RWPE2 (cell line): ENCODE data around the gene UST.

Source experiments
- ATAC-seq: fragments of 200-7000 bp; cut with Tn5 transposase; 3 replicates; pipeline ENCODE4 v1.9.1; 2021; ENCODE audit warnings: low read depth
- DNase-seq: peaks from one replicate; pipeline ENCODE4 v3.0.0-alpha.2; 2020; ENCODE audit warnings: low spot score
- H3K27ac ChIP-seq: fragments of 450-650 bp; 2 replicates; pipeline ENCODE4 v1.5.1; 2017; ENCODE audit warnings: mild to moderate bottlenecking; ENCODE audit not compliant: poor library complexity, severe bottlenecking
- H3K27me3 ChIP-seq: fragments of 250-450 bp; sonication (Bioruptor Pico); 2 replicates; pipeline ENCODE4 v1.5.1; 2021; ENCODE audit warnings: mild to moderate bottlenecking, moderate library complexity; ENCODE audit not compliant: insufficient read depth, poor library complexity, severe bottlenecking
- H3K36me3 ChIP-seq: fragments of 250-450 bp; sonication (Bioruptor Pico); 2 replicates; pipeline ENCODE4 v1.5.1; 2020; ENCODE audit warnings: low read depth, mild to moderate bottlenecking, moderate library complexity
- H3K4me1 ChIP-seq: fragments of 250-450 bp; sonication (Bioruptor Pico); 2 replicates; pipeline ENCODE4 v1.5.1; 2021; ENCODE audit warnings: mild to moderate bottlenecking, moderate library complexity; ENCODE audit not compliant: insufficient read depth, poor library complexity, severe bottlenecking
- H3K4me3 ChIP-seq: fragments of 250-450 bp; sonication (Bioruptor Pico); 2 replicates; pipeline ENCODE4 v1.5.1; 2021; ENCODE audit warnings: mild to moderate bottlenecking, moderate library complexity; ENCODE audit not compliant: severe bottlenecking
- H3K9me3 ChIP-seq: fragments of 250-450 bp; sonication (Bioruptor Pico); 2 replicates; pipeline ENCODE4 v1.5.1; 2021; ENCODE audit warnings: mild to moderate bottlenecking, moderate library complexity; ENCODE audit not compliant: severe bottlenecking
- TF ChIP-seq, protein P1 (sequence below): fragments of 450-650 bp; IDR thresholded peaks from one replicate; pipeline ENCODE4 v1.5.1; 2017; ENCODE audit warnings: mild to moderate bottlenecking, moderate library complexity; ENCODE audit not compliant: poor library complexity, severe bottlenecking

Gene UST

DNA sequence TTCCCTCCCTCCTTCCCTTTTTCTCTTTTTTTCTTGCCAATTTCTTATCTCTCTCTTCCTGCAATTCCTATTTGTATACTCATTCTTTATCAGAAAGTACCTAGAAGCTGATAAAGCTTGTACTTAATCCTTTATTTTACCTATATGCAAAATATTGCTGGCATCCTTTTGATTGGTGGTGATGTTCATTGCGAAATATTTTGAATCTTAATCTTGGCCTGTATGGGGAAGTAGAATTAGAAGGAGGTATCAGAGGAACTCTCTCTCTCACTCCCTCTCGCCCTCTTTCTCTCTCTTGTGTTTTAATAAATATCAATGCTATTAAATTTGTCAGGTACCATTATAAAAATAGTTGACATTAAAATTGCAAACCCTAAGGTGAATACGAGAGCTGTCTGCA lies 52.8 kb downstream of the UST start:
- H3K4me3 ChIP-seq: no peak overlapping the region
- ATAC-seq (no peak), DNase-seq (no peak)

DNA sequence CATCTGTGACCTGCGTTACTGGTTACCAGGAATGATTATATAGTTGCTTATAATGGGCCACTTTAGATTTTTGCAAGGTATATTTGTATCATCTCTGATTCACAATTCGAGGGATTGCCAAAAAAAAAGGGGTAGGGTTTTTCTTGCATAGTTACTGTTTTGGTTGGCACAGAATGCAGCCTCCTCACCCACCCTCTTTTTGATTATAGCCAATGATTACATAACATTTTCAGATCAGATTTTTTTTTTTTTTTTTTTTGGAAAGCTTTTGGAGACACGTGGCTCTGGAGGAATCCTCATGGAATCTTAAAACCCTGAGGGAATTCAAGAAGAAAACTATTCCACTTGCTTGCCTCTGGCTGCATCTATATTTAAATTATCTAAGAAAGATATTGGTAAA lies 53.7 kb downstream of the UST start:
- no peaks in the 10 kb centered on the region for H3K9me3 ChIP-seq
- TF ChIP-seq, protein P1, sequence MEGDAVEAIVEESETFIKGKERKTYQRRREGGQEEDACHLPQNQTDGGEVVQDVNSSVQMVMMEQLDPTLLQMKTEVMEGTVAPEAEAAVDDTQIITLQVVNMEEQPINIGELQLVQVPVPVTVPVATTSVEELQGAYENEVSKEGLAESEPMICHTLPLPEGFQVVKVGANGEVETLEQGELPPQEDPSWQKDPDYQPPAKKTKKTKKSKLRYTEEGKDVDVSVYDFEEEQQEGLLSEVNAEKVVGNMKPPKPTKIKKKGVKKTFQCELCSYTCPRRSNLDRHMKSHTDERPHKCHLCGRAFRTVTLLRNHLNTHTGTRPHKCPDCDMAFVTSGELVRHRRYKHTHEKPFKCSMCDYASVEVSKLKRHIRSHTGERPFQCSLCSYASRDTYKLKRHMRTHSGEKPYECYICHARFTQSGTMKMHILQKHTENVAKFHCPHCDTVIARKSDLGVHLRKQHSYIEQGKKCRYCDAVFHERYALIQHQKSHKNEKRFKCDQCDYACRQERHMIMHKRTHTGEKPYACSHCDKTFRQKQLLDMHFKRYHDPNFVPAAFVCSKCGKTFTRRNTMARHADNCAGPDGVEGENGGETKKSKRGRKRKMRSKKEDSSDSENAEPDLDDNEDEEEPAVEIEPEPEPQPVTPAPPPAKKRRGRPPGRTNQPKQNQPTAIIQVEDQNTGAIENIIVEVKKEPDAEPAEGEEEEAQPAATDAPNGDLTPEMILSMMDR: no peak
- H3K27ac ChIP-seq: no peak overlapping the region
- H3K27me3 ChIP-seq: no peaks in the 10 kb centered on the region
- H3K36me3 ChIP-seq: no peaks in the 10 kb centered on the region
- ATAC-seq (peak; percentile 31; the same call in 1 of the 3 replicates), DNase-seq (no peak)
- H3K4me3 ChIP-seq: no peak overlapping the region
- H3K4me1 ChIP-seq: peaks cover 7% of the 10 kb centered on the region

More for the DNA sequence above, 52.8 kb downstream of the UST start:
- no peaks in the 10 kb centered on the region for H3K4me1 ChIP-seq
- no peak overlapping the region for H3K27ac ChIP-seq
- H3K36me3 ChIP-seq: no peaks in the 10 kb centered on the region
- TF ChIP-seq, protein P1: no peak
- H3K9me3 ChIP-seq: no peaks in the 10 kb centered on the region
- no peaks in the 10 kb centered on the region for H3K27me3 ChIP-seq

DNA sequence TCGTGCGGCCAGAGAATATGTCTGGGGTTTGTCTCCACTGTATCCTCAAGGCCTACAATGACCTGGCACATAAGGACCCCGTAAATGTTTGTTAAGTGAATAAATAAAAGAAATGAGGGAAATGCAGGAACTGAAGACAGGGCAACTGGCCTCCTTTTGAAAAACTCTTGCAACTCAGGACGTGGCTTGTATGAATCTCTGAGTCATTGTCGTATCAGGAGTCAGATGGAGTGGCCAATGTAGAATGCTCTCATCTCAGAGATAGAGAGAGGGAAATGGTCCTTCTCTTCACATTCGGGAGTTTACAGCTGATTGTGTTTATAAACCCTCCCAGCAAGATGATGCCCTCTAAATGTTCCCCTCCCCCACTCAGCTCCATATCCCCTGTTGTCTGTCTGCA lies 57.1 kb downstream of the UST start:
- DNase-seq: no peak
- TF ChIP-seq, protein P1: no peak

DNA sequence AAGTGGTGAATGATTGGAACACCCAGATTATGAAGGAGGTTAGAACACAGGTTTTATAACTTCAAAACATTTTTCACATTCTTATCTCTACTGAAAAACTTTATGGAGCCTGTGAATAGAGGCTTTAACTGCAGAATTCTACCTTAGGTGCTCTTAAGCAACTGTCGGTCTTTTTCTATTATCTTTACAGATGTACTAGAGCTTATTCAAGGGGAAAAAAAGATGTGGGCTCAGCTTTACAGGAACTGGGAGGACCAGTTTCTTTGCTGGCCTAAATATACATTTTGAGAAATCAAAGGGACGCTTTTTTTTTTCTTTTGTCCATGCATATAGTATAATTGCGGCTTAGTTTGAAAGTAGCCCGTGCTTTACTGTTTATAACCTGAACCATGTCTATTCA lies 58.9 kb downstream of the UST start:
- H3K4me1 ChIP-seq: peaks cover 15% of the 10 kb centered on the region
- TF ChIP-seq, protein P1: no peak
- H3K36me3 ChIP-seq: no peaks in the 10 kb centered on the region
- H3K27me3 ChIP-seq: no peaks in the 10 kb centered on the region
- no peak overlapping the region for H3K4me3 ChIP-seq
- ATAC-seq (no peak), DNase-seq (no peak)
- H3K27ac ChIP-seq: no peak overlapping the region
- no peaks in the 10 kb centered on the region for H3K9me3 ChIP-seq

More for the DNA sequence above, 57.1 kb downstream of the UST start:
- ATAC-seq: no peak; the same call in 2 of the 3 replicates
- no peaks in the 10 kb centered on the region for H3K9me3 ChIP-seq
- H3K4me1 ChIP-seq: peaks cover 7% of the 10 kb centered on the region
- H3K36me3 ChIP-seq: no peaks in the 10 kb centered on the region
- no peak overlapping the region for H3K4me3 ChIP-seq
- H3K27ac ChIP-seq: no peak overlapping the region
- H3K27me3 ChIP-seq: no peaks in the 10 kb centered on the region

DNA sequence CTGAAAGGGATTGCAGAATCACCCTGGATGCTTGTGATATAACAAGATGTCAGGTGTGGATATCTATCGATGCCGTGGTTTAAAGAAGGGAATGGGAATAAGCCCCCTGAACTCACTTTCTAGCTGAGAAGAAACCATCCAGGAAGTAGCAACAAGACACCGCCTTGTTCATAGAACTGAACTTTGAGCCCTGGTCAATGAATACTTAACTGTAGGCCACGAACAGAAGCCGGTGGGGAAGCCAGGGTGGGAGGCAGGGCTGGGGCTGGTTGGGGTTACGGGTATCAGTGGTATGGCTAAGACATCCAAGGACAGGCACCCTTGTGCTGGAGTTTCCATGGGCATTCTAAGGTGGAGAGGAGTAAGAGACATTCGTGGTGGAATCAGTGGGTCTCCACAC lies 61.0 kb downstream of the UST start:
- H3K36me3 ChIP-seq: no peaks in the 10 kb centered on the region
- ATAC-seq: no peak
- H3K27ac ChIP-seq: no peak overlapping the region
- no peak overlapping the region for H3K4me3 ChIP-seq
- H3K9me3 ChIP-seq: no peaks in the 10 kb centered on the region
- TF ChIP-seq, protein P1: no peak
- H3K27me3 ChIP-seq: no peaks in the 10 kb centered on the region
- H3K4me1 ChIP-seq: peaks cover 15% of the 10 kb centered on the region
- no peak for DNase-seq
